Nephron progenitor cell (in vitro differentiated cells): Measurements from ENCODE around the gene PTX3.

Source experiments
- DNase-seq: peaks from one replicate; pipeline ENCODE4 v3.0.0; 2021
- H3K27ac Mint-ChIP-seq: 2 replicates; pipeline ENCODE4 v1.8.0; 2021; ENCODE audit warnings: mild to moderate bottlenecking, moderate library complexity, mixed read lengths
- H3K27me3 Mint-ChIP-seq: 2 replicates; pipeline ENCODE4 v1.8.0; 2021; ENCODE audit warnings: mild to moderate bottlenecking, low read depth, mixed read lengths; ENCODE audit not compliant: poor library complexity
- H3K36me3 Mint-ChIP-seq: 2 replicates; pipeline ENCODE4 v1.8.0; 2021; ENCODE audit warnings: low read depth, mixed read lengths
- H3K4me1 Mint-ChIP-seq: 2 replicates; pipeline ENCODE4 v1.8.0; 2021; ENCODE audit warnings: mixed read lengths
- H3K4me3 Mint-ChIP-seq: 2 replicates; pipeline ENCODE4 v1.8.0; 2021; ENCODE audit warnings: mild to moderate bottlenecking, moderate library complexity, mixed read lengths
- H3K9me3 Mint-ChIP-seq: 2 replicates; pipeline ENCODE4 v1.8.0; 2021; ENCODE audit warnings: mild to moderate bottlenecking, moderate library complexity, mixed read lengths
- CTCF ChIP-seq: fragments of 200-600 bp; sonication (generic); IDR thresholded peaks from 2 replicates; pipeline ENCODE4 v1.5.0; 2021; ENCODE audit warnings: antibody characterized with exemption

PTX3 gene

GRCh38 chr3:157479464-157480243 is 43.0 kb downstream of the PTX3 start:
- peaks cover 25% of the 10 kb centered on the region for H3K9me3 Mint-ChIP-seq
- no peak for DNase-seq
- H3K27me3 Mint-ChIP-seq: peaks cover 4% of the 10 kb centered on the region
- TF ChIP-seq CTCF: no peak
- H3K4me1 Mint-ChIP-seq: no peaks in the 10 kb centered on the region
- no peaks in the 10 kb centered on the region for H3K36me3 Mint-ChIP-seq
- no peak overlapping the region for H3K4me3 Mint-ChIP-seq
- H3K27ac Mint-ChIP-seq: no peak overlapping the region

GRCh38 chr3:157487339-157487738 is 50.7 kb downstream of the PTX3 start:
- Mint-ChIP-seq H3K36me3 (no peaks in the 10 kb centered on the region), H3K4me3 (no peak overlapping the region), H3K4me1 (peaks cover 5% of the 10 kb centered on the region), H3K9me3 (peaks cover 8% of the 10 kb centered on the region), H3K27ac (no peak overlapping the region), H3K27me3 (peaks cover 5% of the 10 kb centered on the region)
- DNase-seq: no peak
- no peak for TF ChIP-seq CTCF

GRCh38 chr3:157488144-157488543 is 51.5 kb downstream of the PTX3 start:
- no peak for DNase-seq
- H3K4me1 Mint-ChIP-seq: peaks cover 7% of the 10 kb centered on the region
- peaks cover 5% of the 10 kb centered on the region for H3K27me3 Mint-ChIP-seq
- no peak for TF ChIP-seq CTCF
- H3K36me3 Mint-ChIP-seq: no peaks in the 10 kb centered on the region
- peaks cover under 1% of the 10 kb centered on the region for H3K9me3 Mint-ChIP-seq
- H3K27ac Mint-ChIP-seq: no peak overlapping the region
- H3K4me3 Mint-ChIP-seq: no peak overlapping the region

- no peak for DNase-seq
- Mint-ChIP-seq H3K9me3 (no peaks in the 10 kb centered on the region), H3K4me1 (peaks cover 36% of the 10 kb centered on the region), H3K4me3 (no peak overlapping the region), H3K36me3 (no peaks in the 10 kb centered on the region), H3K27ac (no peak overlapping the region), H3K27me3 (peaks cover 5% of the 10 kb centered on the region)
- no peak for TF ChIP-seq CTCF
These were observed 54.5 kb downstream of the PTX3 start for GRCh38 chr3:157491136-157491535.
